ENCODE results near the gene HSD11B2. TPM values are rescaled to one million over a fixed set of nuclear protein-coding genes. Genes with fewer than 3 reads are reported as not detected.

Gene HSD11B2
- total RNA-seq, 1 donor from 2014 or later: 8.5 TPM

DNA sequence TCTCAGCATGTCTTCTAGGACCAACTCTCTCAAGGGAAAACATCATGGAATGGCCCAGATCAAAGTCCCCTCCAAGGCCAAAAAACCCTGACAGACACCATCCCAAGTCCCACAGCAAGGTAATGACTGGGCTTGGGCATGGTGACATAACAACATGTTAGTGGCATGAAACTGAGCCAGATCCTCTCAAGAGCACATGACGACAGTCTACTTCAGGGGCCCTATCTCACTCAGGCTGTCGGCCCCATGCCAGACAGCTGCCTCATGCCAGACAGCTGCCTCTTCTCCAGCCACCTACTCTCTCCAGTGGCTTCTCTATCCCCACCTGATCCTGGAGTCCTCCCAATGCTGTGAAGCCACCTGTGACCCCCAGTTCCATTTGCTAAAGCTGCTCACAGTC is 18.4 kb downstream of the HSD11B2 start:
- Mint-ChIP-seq H3K4me3 (no peak overlapping the region), H3K4me1 (ENCODE audit: unreplicated experiment) (peaks cover 11% of the 10 kb centered on the region), H3K27ac (peak overlapping the region; percentile 10), H3K9me3 (no peaks in the 10 kb centered on the region), H3K27me3 (no peaks in the 10 kb centered on the region), H3K36me3 (peaks cover 5% of the 10 kb centered on the region)
- no peak for DNase-seq (ENCODE audit: extremely low spot score, unreplicated experiment)
- TF ChIP-seq, protein P1, sequence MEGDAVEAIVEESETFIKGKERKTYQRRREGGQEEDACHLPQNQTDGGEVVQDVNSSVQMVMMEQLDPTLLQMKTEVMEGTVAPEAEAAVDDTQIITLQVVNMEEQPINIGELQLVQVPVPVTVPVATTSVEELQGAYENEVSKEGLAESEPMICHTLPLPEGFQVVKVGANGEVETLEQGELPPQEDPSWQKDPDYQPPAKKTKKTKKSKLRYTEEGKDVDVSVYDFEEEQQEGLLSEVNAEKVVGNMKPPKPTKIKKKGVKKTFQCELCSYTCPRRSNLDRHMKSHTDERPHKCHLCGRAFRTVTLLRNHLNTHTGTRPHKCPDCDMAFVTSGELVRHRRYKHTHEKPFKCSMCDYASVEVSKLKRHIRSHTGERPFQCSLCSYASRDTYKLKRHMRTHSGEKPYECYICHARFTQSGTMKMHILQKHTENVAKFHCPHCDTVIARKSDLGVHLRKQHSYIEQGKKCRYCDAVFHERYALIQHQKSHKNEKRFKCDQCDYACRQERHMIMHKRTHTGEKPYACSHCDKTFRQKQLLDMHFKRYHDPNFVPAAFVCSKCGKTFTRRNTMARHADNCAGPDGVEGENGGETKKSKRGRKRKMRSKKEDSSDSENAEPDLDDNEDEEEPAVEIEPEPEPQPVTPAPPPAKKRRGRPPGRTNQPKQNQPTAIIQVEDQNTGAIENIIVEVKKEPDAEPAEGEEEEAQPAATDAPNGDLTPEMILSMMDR (conservative IDR thresholded peaks at IDR 0.05): no peak

DNA sequence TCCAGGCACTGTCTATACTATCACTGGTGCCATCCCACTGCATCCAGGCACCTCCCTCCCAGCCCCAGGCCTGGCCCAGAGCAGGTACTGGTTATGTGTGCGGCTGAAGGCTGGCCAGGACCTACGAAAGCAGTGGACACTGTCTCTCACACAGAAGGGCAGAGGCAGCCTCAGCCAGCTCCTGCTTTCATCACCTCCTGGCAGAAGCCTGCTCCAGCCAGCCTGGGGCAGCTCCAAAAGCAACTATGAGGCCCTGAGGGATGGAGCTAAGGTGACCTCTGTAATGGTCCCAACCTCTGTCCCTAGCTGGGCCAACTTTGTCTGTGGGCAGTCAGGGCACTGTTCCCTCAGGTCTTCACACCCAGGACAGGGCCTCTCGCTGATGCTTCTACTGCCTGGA is 18.8 kb downstream of the HSD11B2 start:
- no peak overlapping the region for H3K4me3 Mint-ChIP-seq
- no peaks in the 10 kb centered on the region for H3K27me3 Mint-ChIP-seq
- no peaks in the 10 kb centered on the region for H3K9me3 Mint-ChIP-seq
- peaks cover 11% of the 10 kb centered on the region for H3K4me1 Mint-ChIP-seq (ENCODE audit: unreplicated experiment)
- H3K36me3 Mint-ChIP-seq: peaks cover 5% of the 10 kb centered on the region
- no peak for DNase-seq (ENCODE audit: extremely low spot score, unreplicated experiment)
- TF ChIP-seq, protein P1 (conservative IDR thresholded peaks at IDR 0.05): no peak
- H3K27ac Mint-ChIP-seq: peak overlapping the region; percentile 10

GRCh38 chr16:67451061-67451703 is 20.3 kb downstream of the HSD11B2 start:
- Mint-ChIP-seq H3K4me1 (ENCODE audit: unreplicated experiment) (peaks cover 11% of the 10 kb centered on the region), H3K27ac (peak overlapping the region; percentile 45), H3K27me3 (no peaks in the 10 kb centered on the region), H3K36me3 (peaks cover 5% of the 10 kb centered on the region), H3K4me3 (no peak overlapping the region), H3K9me3 (no peaks in the 10 kb centered on the region)
- DNase-seq (ENCODE audit: extremely low spot score, unreplicated experiment): no peak
- TF ChIP-seq, protein P1 (conservative IDR thresholded peaks at IDR 0.05): no peak

- no peaks in the 10 kb centered on the region for H3K27me3 Mint-ChIP-seq
- peaks cover 7% of the 10 kb centered on the region for H3K4me1 Mint-ChIP-seq (ENCODE audit: unreplicated experiment)
- TF ChIP-seq, protein P1 (conservative IDR thresholded peaks at IDR 0.05): no peak
- H3K27ac Mint-ChIP-seq: no peak overlapping the region
- H3K36me3 Mint-ChIP-seq: peaks cover 5% of the 10 kb centered on the region
- H3K9me3 Mint-ChIP-seq: no peaks in the 10 kb centered on the region
- DNase-seq (ENCODE audit: extremely low spot score, unreplicated experiment): no peak
- no peak overlapping the region for H3K4me3 Mint-ChIP-seq
These were observed 20.9 kb downstream of the HSD11B2 start for GRCh38 chr16:67451704-67452435.

DNA sequence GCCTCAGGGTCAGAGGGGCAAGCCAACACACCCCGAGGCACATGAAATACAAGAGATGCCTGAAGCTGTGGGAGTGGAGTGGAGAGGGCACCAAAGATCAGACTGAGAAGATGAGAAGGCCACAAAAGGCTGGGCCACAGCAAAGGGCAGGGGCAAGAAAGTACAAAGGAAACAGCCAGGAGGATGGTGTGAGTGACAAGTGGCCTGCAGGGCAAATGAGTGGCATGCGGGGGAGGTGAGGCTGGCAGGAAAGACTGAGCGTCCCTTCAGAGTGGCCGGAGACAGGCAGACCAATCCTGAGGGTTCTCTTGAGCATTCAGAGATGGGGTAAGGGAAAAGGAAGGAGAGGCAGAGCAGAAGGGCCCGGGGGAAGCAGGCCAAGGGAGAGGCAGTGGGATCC is 23.2 kb downstream of the HSD11B2 start:
- Mint-ChIP-seq H3K36me3 (peaks cover 5% of the 10 kb centered on the region), H3K27me3 (no peaks in the 10 kb centered on the region), H3K27ac (no peak overlapping the region), H3K4me3 (no peak overlapping the region), H3K9me3 (no peaks in the 10 kb centered on the region), H3K4me1 (ENCODE audit: unreplicated experiment) (peaks cover 16% of the 10 kb centered on the region)
- DNase-seq (ENCODE audit: extremely low spot score, unreplicated experiment): no peak
- TF ChIP-seq, protein P1 (conservative IDR thresholded peaks at IDR 0.05): no peak

Measured in type B pancreatic cell (in vitro differentiated cells).